ENCODE data around the gene C12orf54. TPM values are rescaled to one million over a fixed set of nuclear protein-coding genes. Genes with fewer than 3 reads are reported as not detected.
"Not testable (repeated sequence)": the region's sequence is repeated elsewhere in the genome, so short reads cannot be mapped to it uniquely, and the experiment has no call there.

Gene C12orf54
- total RNA-seq, 1 donor from 2014 or later, result not detected

- Histone ChIP-seq H3K4me1 (no peaks in the 10 kb centered on the region), H3K9me3 (no peaks in the 10 kb centered on the region), H3K4me3 (no peak overlapping the region), H3K27me3 (no peaks in the 10 kb centered on the region), H3K36me3 (no peaks in the 10 kb centered on the region), H3K27ac (no peak overlapping the region)
- DNase-seq (ENCODE audit: low spot score in 2 of 2), result no peak
- TF ChIP-seq, protein P1, sequence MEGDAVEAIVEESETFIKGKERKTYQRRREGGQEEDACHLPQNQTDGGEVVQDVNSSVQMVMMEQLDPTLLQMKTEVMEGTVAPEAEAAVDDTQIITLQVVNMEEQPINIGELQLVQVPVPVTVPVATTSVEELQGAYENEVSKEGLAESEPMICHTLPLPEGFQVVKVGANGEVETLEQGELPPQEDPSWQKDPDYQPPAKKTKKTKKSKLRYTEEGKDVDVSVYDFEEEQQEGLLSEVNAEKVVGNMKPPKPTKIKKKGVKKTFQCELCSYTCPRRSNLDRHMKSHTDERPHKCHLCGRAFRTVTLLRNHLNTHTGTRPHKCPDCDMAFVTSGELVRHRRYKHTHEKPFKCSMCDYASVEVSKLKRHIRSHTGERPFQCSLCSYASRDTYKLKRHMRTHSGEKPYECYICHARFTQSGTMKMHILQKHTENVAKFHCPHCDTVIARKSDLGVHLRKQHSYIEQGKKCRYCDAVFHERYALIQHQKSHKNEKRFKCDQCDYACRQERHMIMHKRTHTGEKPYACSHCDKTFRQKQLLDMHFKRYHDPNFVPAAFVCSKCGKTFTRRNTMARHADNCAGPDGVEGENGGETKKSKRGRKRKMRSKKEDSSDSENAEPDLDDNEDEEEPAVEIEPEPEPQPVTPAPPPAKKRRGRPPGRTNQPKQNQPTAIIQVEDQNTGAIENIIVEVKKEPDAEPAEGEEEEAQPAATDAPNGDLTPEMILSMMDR (IDR thresholded peaks at IDR 0.05), result no peak
- intact Hi-C loops (cut with DNase I), result no loop called here
These were observed 32.4 kb downstream of the C12orf54 start for GRCh38 chr12:48514728-48515127.

DNA sequence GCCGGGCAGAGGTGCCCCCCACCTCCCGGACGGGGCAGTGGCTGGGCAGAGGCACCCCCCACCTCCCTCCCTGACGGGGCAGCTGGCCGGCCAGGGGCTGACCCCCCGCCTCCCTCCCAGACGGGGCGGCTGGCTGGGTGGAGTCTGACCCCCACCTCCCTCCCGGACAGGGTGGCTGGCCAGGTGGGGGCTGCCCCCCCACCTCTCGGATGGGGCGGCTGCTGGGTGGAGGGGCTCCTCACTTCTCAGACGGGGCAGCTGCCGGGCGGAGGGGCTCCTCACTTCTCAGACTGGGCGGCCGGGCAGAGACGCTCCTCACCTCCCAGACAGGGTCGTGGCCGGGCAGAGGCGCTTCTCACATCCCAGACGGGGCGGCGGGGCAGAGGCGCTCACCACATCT lies 38.1 kb downstream of the C12orf54 start:
- H3K27ac ChIP-seq; H3K36me3 ChIP-seq; H3K9me3 ChIP-seq; H3K27me3 ChIP-seq; H3K4me3 ChIP-seq; H3K4me1 ChIP-seq; intact Hi-C loops (cut with DNase I); DNase-seq (ENCODE audit: low spot score in 2 of 2): not testable (repeated sequence)

DNA sequence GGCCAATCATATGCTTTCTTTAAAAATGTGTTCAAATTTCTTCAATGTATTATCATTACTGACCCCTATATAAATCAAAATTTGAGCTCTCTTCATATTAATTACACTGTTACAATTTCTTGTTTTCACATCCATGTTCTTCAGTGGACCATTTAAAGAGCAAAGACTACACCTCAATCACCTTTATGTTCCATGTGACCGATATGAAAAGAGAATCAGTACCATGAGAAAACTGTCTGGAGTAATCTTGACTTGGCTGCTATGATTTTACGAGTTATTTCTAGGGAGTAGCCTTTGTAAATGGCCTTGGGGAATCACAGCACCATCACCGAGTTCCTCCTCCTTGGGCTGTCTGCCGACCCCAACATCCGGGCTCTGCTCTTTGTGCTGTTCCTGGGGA lies 43.0 kb downstream of the C12orf54 start, which contains the start of gene OR8S1:
OR8S1 (plus strand) TSS at position 301 of the 400 bp plus-strand sequence; CDS start at position 301, 0 bp downstream.
- Histone ChIP-seq H3K9me3 (no peaks in the 10 kb centered on the region), H3K4me3 (no peak within 1 kb of the TSS), H3K4me1 (no peaks in the 10 kb centered on the region), H3K27ac (no peak within 1 kb of the TSS), H3K27me3 (no peaks in the 10 kb centered on the region), H3K36me3 (no peaks in the 10 kb centered on the region)
- intact Hi-C loops (cut with DNase I), result no loop called here
- TF ChIP-seq, protein P1 (IDR thresholded peaks at IDR 0.05), result no peak
- no peak for DNase-seq (ENCODE audit: low spot score in 2 of 2)

DNA sequence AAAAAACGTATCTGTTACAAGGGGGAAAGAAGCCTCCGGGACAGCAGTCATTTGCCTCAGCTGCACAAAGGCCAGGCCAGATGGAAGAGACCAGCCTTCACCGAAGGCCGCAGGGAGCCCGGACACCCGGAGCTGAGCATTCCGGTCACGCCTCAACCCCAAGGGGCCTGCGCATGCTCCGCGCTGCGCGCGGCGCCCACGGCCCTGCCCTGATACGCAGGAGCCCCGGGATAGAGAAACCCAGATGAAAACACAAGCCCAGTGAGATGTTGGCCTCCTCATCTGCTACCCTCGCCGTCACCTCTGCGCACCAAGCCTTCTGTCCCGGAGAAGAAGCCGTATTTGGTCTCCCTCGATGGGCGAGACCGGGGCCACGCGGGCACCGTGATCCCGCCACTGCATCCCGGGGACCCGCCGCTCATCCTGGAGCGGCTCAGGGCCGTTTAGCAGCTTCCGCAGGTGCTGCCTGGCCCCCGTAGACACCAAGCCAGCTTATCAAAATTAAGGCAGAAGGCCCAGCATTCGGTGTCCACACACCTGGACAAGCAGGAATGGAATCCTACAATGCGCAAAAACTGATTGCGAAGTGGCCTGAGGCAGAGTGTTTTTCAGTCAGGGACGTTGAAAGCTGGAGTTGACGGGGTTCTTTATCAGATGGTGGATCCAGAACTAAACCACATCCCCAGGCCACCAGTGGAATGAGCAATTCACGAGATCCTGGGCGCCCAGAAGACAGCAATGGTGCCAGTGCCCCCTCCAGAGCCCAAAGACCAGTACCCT lies 45.8 kb downstream of the C12orf54 start:
- TF ChIP-seq, protein P1 (IDR thresholded peaks at IDR 0.05), result no peak
- DNase-seq (ENCODE audit: low spot score in 2 of 2), result no peak
- intact Hi-C loops (cut with DNase I), result no loop called here
- Histone ChIP-seq H3K4me1 (no peaks in the 10 kb centered on the region), H3K9me3 (no peaks in the 10 kb centered on the region), H3K4me3 (no peak overlapping the region), H3K36me3 (no peaks in the 10 kb centered on the region), H3K27ac (no peak overlapping the region), H3K27me3 (no peaks in the 10 kb centered on the region)

DNA sequence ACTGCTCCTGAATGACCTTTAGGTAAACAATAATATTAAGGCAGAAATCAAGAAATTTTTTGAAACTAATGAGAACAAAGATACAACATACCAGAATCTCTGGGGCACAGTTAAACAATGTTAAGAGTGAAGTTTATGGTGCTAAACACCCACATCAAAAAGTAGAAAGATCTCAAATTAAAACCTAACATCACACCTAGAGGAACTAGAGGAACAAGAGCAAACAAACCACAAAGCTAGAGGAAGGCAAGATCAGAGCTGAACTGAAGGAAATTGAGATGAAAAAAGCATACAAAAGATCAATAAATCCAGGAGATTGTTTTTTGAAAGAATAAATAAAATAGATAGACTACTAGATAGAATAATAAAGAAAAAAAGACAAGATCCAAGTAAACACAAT lies 50.3 kb downstream of the C12orf54 start:
- no peaks in the 10 kb centered on the region for H3K4me1 ChIP-seq
- intact Hi-C loops (cut with DNase I), result no loop called here
- no peak for DNase-seq (ENCODE audit: low spot score in 2 of 2)
- H3K27me3 ChIP-seq, result no peaks in the 10 kb centered on the region
- H3K4me3 ChIP-seq, result no peak overlapping the region
- TF ChIP-seq, protein P1 (IDR thresholded peaks at IDR 0.05), result no peak
- H3K36me3 ChIP-seq, result no peaks in the 10 kb centered on the region
- H3K27ac ChIP-seq, result no peak overlapping the region
- H3K9me3 ChIP-seq, result peaks cover 0 to 7% of the 10 kb centered on the region in 2 donors

- H3K27me3 ChIP-seq, result no peaks in the 10 kb centered on the region
- TF ChIP-seq, protein P1 (IDR thresholded peaks at IDR 0.05), result no peak
- intact Hi-C loops (cut with DNase I), result no loop called here
These were observed 54.3 kb downstream of the C12orf54 start for GRCh38 chr12:48536602-48537001.

More at GRCh38 chr12:48536602-48537001, 54.3 kb downstream of the C12orf54 start:
- H3K27ac ChIP-seq, result no peak overlapping the region
- no peak overlapping the region for H3K4me3 ChIP-seq
- no peaks in the 10 kb centered on the region for H3K36me3 ChIP-seq
- H3K4me1 ChIP-seq, result no peaks in the 10 kb centered on the region
- peaks cover 0 to 7% of the 10 kb centered on the region in 2 donors for H3K9me3 ChIP-seq
- DNase-seq (ENCODE audit: low spot score in 2 of 2), result no peak

All from ascending aorta (tissue), 2 donors.